ENCODE results near the gene NMUR1.

DNA sequence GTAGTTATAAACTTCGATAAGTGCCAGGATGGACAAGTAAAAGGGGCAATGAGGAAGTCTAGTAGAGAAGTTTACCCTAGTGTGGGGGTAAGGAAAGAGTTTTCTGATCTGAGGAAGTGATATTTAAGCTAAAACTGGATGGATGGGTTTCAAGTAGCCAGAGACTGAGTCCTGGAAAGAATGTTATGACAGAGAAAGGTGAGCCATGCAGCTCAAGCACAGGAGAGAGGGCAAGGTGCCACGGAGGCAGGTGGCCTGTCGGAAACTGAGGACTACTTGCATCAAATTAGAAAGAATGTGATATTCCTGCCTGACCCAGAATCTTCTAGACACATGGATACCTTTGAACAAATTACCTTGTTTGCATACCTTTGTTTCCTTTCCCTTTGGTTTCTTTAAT, 26.5 kb downstream of the NMUR1 start:
- no peak for TF ChIP-seq ZNF274 (IDR thresholded peaks at IDR 0.05; ENCODE audit: low read depth, low read length)
- no peak for TF ChIP-seq YY1 (IDR thresholded peaks at IDR 0.05; ENCODE audit: insufficient read depth, insufficient read length)
